HG02943 (cell line): ENCODE results near the gene KRT77.
"Not testable (repeated sequence)": the region's sequence is repeated elsewhere in the genome, so short reads cannot be mapped to it uniquely, and the experiment has no call there.

Experiments
- ATAC-seq: cut with Tn5 transposase; IDR thresholded peaks from one replicate; pipeline ENCODE4 v1.9.1; 2021; ENCODE audit warnings: mild to moderate bottlenecking, low read depth, moderate library complexity; ENCODE audit not compliant: unreplicated experiment

KRT77 gene

GRCh38 chr12:52679875-52680274 is 23.4 kb downstream of the KRT77 start:
- no peak for ATAC-seq

GRCh38 chr12:52677671-52678070 is 25.7 kb downstream of the KRT77 start:
- ATAC-seq: no peak

GRCh38 chr12:52677126-52677525 is 26.2 kb downstream of the KRT77 start:
- ATAC-seq: no peak

GRCh38 chr12:52676163-52676562 is 27.2 kb downstream of the KRT77 start:
- no peak for ATAC-seq

GRCh38 chr12:52675301-52675701 is 28.0 kb downstream of the KRT77 start:
- ATAC-seq: no peak

- ATAC-seq: no peak
Measured at GRCh38 chr12:52674433-52674775, 28.9 kb downstream of the KRT77 start.

GRCh38 chr12:52673713-52674432 is 29.5 kb downstream of the KRT77 start:
- no peak for ATAC-seq

GRCh38 chr12:52673217-52673616 is 30.1 kb downstream of the KRT77 start:
- no peak for ATAC-seq

- ATAC-seq: no peak
Measured at GRCh38 chr12:52672321-52672933, 30.9 kb downstream of the KRT77 start.

GRCh38 chr12:52670961-52671360 is 32.4 kb downstream of the KRT77 start:
- ATAC-seq: no peak

GRCh38 chr12:52670506-52670905 is 32.8 kb downstream of the KRT77 start:
- ATAC-seq: no peak

- not testable (repeated sequence) for ATAC-seq
Measured at GRCh38 chr12:52669941-52670340, 33.4 kb downstream of the KRT77 start.

- ATAC-seq: no peak
Measured at GRCh38 chr12:52669426-52669825, 33.9 kb downstream of the KRT77 start.

GRCh38 chr12:52667931-52668330 is 35.4 kb downstream of the KRT77 start:
- ATAC-seq: no peak

GRCh38 chr12:52667509-52667908 is 35.8 kb downstream of the KRT77 start:
- no peak for ATAC-seq

GRCh38 chr12:52666471-52666870 is 36.9 kb downstream of the KRT77 start:
- no peak for ATAC-seq

- no peak for ATAC-seq
Measured at GRCh38 chr12:52663420-52663819, 39.9 kb downstream of the KRT77 start.

- no peak for ATAC-seq
Measured at GRCh38 chr12:52662918-52663229, 40.5 kb downstream of the KRT77 start.

GRCh38 chr12:52662093-52662917 is 41.0 kb downstream of the KRT77 start:
- ATAC-seq: no peak

GRCh38 chr12:52661668-52662067 is 41.7 kb downstream of the KRT77 start:
- no peak for ATAC-seq

- ATAC-seq: no peak
Measured at GRCh38 chr12:52660934-52661499, 42.3 kb downstream of the KRT77 start.
